Gastroesophageal sphincter (tissue), 4 donors: ENCODE measurements around the gene SLIT3. TPM values are rescaled to one million over a fixed set of nuclear protein-coding genes. Genes with fewer than 3 reads are reported as not detected.

ENCODE experiments used
- ATAC-seq: fragments of 150-250 bp; one replicate; pipeline ENCODE4 v1.9.1; 2016; ENCODE audit warnings: mild to moderate bottlenecking, moderate library complexity
- H3K27ac ChIP-seq, 4 donors: fragments of 200-600 bp; sonication (generic) in 3 of 4; 1 replicate in 3 of 4; 2 replicates in 1 of 4; pipeline ENCODE4 v1.5.1; 2016 to 2019
- H3K27me3 ChIP-seq: fragments of 200-600 bp; sonication (generic); one replicate; pipeline ENCODE4 v1.5.1; 2019
- H3K36me3 ChIP-seq, 2 donors: fragments of 200-600 bp; sonication (generic); one replicate each; pipeline ENCODE4 v1.5.1; 2019; ENCODE audit warnings: control low read depth in 1 of 2
- H3K4me1 ChIP-seq, 3 donors: fragments of 200-600 bp; sonication (generic); 1 replicate in 2 of 3; 2 replicates in 1 of 3; pipeline ENCODE4 v1.5.1; 2016 to 2019; ENCODE audit warnings: control low read depth in 2 of 3
- H3K4me3 ChIP-seq, 2 donors: fragments of 200-600 bp; sonication (generic); one replicate each; pipeline ENCODE4 v1.5.1; 2019; ENCODE audit warnings: mild to moderate bottlenecking in 1 of 2, moderate library complexity in 1 of 2
- H3K9me3 ChIP-seq, 3 donors: fragments of 200-600 bp; sonication (generic); one replicate each; pipeline ENCODE4 v1.5.1; 2017 to 2019; ENCODE audit warnings: control low read depth in 2 of 3
- EP300 ChIP-seq: sonication (generic); formaldehyde crosslinking; IDR thresholded peaks from one replicate; pipeline ENCODE4 v1.6.1; 2017; ENCODE audit warnings: antibody characterized with exemption, mild to moderate bottlenecking
- POLR2A ChIP-seq, 2 donors: fragments of 450-650 bp; IDR thresholded peaks; one replicate each; pipeline ENCODE4 v1.6.1; 2017; ENCODE audit warnings: antibody characterized with exemption in 2 of 2, mild to moderate bottlenecking in 2 of 2, moderate library complexity in 1 of 2
- POLR2AphosphoS5 ChIP-seq: sonication (generic); formaldehyde crosslinking; IDR thresholded peaks from one replicate; pipeline ENCODE4 v1.6.1; 2017; ENCODE audit warnings: antibody characterized with exemption
- WGBS, 2 donors: methylation state at CpG; one replicate each; pipeline ENCODE4 v1.1.5; 2018; ENCODE audit warnings: low coverage in 1 of 2; 5-methylcytosine and 5-hydroxymethylcytosine counted together
- total RNA-seq, 4 donors: library from RNA; depleted of rRNA; stranded (reverse); fragments of >200 nt; gene quantifications; one replicate each; pipeline ENCODE4 v1.1.0, GENCODE V29; 2016
- TF ChIP-seq, protein P1 (sequence below), 4 experiments: fragments of 200-600 bp in 2 of 4; fragments of 450-650 bp in 2 of 4; sonication (generic) in 1 of 4; IDR thresholded peaks; one replicate each; pipeline ENCODE4 v1.5.1; 2017 to 2019; ENCODE audit warnings: antibody characterized with exemption in 4 of 4, mild to moderate bottlenecking in 2 of 4, moderate library complexity in 2 of 4

The SLIT3 gene
- total RNA-seq, 4 donors from 2014 or later = 29.6 to 76.3 (median 31.1) TPM

DNA sequence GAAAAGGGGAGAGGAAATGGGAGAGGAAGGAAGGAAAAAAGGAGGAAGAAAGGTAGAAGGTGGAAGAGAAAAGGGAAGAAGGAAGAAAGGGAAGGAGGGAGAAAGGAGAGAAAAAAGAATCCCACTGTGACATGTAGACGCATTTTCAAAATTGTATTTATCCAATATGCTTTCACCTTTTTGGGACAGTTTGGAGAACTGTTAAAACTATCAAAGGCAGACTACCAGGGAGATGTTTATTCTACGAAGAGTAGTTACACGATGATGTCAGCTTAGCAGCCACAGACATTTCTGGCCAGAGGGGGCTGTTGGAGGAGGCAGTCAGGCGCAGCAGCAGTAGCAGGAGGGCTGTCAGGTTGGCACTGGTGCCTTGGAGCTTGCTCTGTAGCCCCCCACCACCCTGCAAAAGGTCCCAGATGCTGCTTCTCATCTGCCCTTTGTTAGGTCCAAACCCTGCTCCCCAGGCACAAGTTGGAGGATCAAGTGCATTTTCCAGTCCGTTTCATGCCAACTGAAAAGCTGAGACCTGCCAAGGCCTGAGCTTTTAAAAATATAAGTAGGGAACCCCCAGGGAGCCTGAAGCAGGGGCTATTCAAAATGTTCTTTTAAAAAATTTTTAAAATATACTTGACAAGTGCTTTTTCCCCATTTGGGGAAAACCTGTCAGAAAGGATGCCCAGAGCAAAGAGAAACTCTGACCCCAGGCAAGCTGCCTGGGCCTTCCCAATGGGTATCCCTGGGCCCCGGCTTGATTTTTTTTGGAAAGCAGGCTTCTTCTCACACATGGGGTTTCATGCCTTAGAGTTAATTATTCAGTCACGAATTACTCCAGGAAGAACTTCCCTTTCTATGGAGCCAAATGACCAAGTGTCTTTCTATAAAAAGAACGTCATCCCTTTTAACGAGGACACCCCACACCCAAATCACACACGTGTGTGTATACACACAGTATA lies 203.3 kb downstream of the SLIT3 start:
- Histone ChIP-seq H3K4me3 (no peak overlapping the region), H3K27me3 (no peaks in the 10 kb centered on the region), H3K36me3 (no peaks in the 10 kb centered on the region), H3K9me3 (no peaks in the 10 kb centered on the region), H3K27ac (peak overlapping the region in 3 of 4 donors; percentile 61 to 67 (median 62)), H3K4me1 (peaks cover 3 to 32% (median 9%) of the 10 kb centered on the region in 3 donors)
- ATAC-seq = peak; percentile 41
- 22 to 41% methylated on average over 8 to 10 of the region's 10 CpGs for WGBS, 2 donors
- TF ChIP-seq POLR2A (IDR thresholded peaks at IDR 0.05) = no peak
- TF ChIP-seq, protein P1, sequence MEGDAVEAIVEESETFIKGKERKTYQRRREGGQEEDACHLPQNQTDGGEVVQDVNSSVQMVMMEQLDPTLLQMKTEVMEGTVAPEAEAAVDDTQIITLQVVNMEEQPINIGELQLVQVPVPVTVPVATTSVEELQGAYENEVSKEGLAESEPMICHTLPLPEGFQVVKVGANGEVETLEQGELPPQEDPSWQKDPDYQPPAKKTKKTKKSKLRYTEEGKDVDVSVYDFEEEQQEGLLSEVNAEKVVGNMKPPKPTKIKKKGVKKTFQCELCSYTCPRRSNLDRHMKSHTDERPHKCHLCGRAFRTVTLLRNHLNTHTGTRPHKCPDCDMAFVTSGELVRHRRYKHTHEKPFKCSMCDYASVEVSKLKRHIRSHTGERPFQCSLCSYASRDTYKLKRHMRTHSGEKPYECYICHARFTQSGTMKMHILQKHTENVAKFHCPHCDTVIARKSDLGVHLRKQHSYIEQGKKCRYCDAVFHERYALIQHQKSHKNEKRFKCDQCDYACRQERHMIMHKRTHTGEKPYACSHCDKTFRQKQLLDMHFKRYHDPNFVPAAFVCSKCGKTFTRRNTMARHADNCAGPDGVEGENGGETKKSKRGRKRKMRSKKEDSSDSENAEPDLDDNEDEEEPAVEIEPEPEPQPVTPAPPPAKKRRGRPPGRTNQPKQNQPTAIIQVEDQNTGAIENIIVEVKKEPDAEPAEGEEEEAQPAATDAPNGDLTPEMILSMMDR (IDR thresholded peaks at IDR 0.05) = peak in 3 of 4 experiments; percentile 13 to 20 (median 18)

- Histone ChIP-seq H3K4me3 (no peak overlapping the region), H3K36me3 (no peaks in the 10 kb centered on the region), H3K9me3 (no peaks in the 10 kb centered on the region), H3K27ac (no peak overlapping the region), H3K27me3 (no peaks in the 10 kb centered on the region), H3K4me1 (peaks cover 3 to 32% (median 9%) of the 10 kb centered on the region in 3 donors)
- no peak for ATAC-seq
- TF ChIP-seq, protein P1 (IDR thresholded peaks at IDR 0.05) = no peak
- WGBS, 2 donors = 60% methylated on average over 1 of the region's 1 CpG
Observed at GRCh38 chr5:169095976-169096375, 205.0 kb downstream of the SLIT3 start.

GRCh38 chr5:169095410-169095960 lies 205.5 kb downstream of the SLIT3 start:
- Histone ChIP-seq H3K4me1 (peaks cover 3 to 30% (median 9%) of the 10 kb centered on the region in 3 donors), H3K27ac (peak overlapping the region in 1 of 4 donors; percentile 39), H3K36me3 (no peaks in the 10 kb centered on the region), H3K4me3 (no peak overlapping the region), H3K27me3 (no peaks in the 10 kb centered on the region), H3K9me3 (no peaks in the 10 kb centered on the region)
- TF ChIP-seq POLR2AphosphoS5 = no peak
- TF ChIP-seq EP300 = no peak
- no peak for TF ChIP-seq POLR2A (IDR thresholded peaks at IDR 0.05)
- TF ChIP-seq, protein P1 (IDR thresholded peaks at IDR 0.05) = no peak
- 77 to 97% methylated on average over 4 of the region's 4 CpGs for WGBS, 2 donors
- ATAC-seq = no peak

GRCh38 chr5:169094586-169095409 lies 206.1 kb downstream of the SLIT3 start:
- ATAC-seq = no peak
- 65 to 81% methylated on average over 5 to 7 of the region's 7 CpGs for WGBS, 2 donors
- H3K4me1 ChIP-seq = peaks cover 3 to 24% (median 9%) of the 10 kb centered on the region in 3 donors
- H3K9me3 ChIP-seq = no peaks in the 10 kb centered on the region
- no peak for TF ChIP-seq POLR2AphosphoS5
- TF ChIP-seq, protein P1 (IDR thresholded peaks at IDR 0.05) = no peak
- TF ChIP-seq EP300 = no peak
- no peak for TF ChIP-seq POLR2A (IDR thresholded peaks at IDR 0.05)
- no peaks in the 10 kb centered on the region for H3K36me3 ChIP-seq
- no peaks in the 10 kb centered on the region for H3K27me3 ChIP-seq
- no peak overlapping the region for H3K4me3 ChIP-seq
- no peak overlapping the region for H3K27ac ChIP-seq
